H1 (cell line): ENCODE data around the gene F2. TPM values are rescaled to one million over a fixed set of nuclear protein-coding genes. Genes with fewer than 3 reads are reported as not detected.

Experiments
- CTCF ChIA-PET: fragments of 300-600 bp; sonication (Branson Sonifier 250); formaldehyde crosslinking; loops from one replicate; lab custom pipeline; 2021; ENCODE audit not compliant: partially characterized antibody; lab: Charles Lee
- POLR2A ChIA-PET: fragments of 300-600 bp; sonication (Branson Sonifier 250); formaldehyde crosslinking; loops from one replicate; lab custom pipeline; 2021; ENCODE audit warnings: inconsistent platforms; ENCODE audit not compliant: partially characterized antibody; lab: Charles Lee
- DNase-seq, 2 experiments: peaks; one replicate each; pipeline versions ENCODE4 v3.0.0 to v3.0.0-alpha.2; 2010 to 2022; ENCODE audit warnings: low spot score in 2 of 2, low read depth in 1 of 2, mixed read lengths in 1 of 2
- FAIRE-seq: peaks from 2 replicates; lab custom pipeline; 2011; peaks lifted over from hg19 to GRCh38; lab: Jason Lieb, UNC
- H2AFZ ChIP-seq: 2 replicates; pipeline ENCODE4 v1.8.1; 2012; ENCODE audit warnings: low read length, inconsistent platforms
- H2AK5ac ChIP-seq: 2 replicates; pipeline ENCODE4 v1.6.1; 2013; ENCODE audit warnings: low read depth, low read length
- H2BK120ac ChIP-seq: replicated peaks from 2 replicates; pipeline ENCODE3; 2013; ENCODE audit warnings: low read depth, low read length, inconsistent platforms
- H2BK12ac ChIP-seq: 2 replicates; pipeline ENCODE4 v1.6.1; 2013; ENCODE audit warnings: low read depth, low read length
- H2BK15ac ChIP-seq: 2 replicates; pipeline ENCODE4 v1.6.1; 2013; ENCODE audit warnings: low read length
- H2BK20ac ChIP-seq: 2 replicates; pipeline ENCODE4 v1.6.1; 2013; ENCODE audit warnings: low read length
- H2BK5ac ChIP-seq: 2 replicates; pipeline ENCODE4 v1.6.1; 2013; ENCODE audit warnings: low read depth, low read length
- H3K14ac ChIP-seq: 2 replicates; pipeline ENCODE4 v1.6.1; 2013; ENCODE audit warnings: inconsistent platforms; ENCODE audit not compliant: insufficient read length
- H3K18ac ChIP-seq: 2 replicates; pipeline ENCODE4 v1.6.1; 2013; ENCODE audit warnings: low read length; ENCODE audit errors: extremely low read depth
- H3K23ac ChIP-seq: 2 replicates; pipeline ENCODE4 v1.6.1; 2013; ENCODE audit warnings: inconsistent platforms; ENCODE audit not compliant: insufficient read length
- H3K23me2 ChIP-seq: 2 replicates; pipeline ENCODE4 v1.6.1; 2013; ENCODE audit warnings: low read depth, low read length
- H3K27ac ChIP-seq: 2 replicates; pipeline ENCODE4 v1.6.1; 2011; ENCODE audit warnings: low read depth, low read length, inconsistent platforms
- H3K27me3 ChIP-seq, 4 experiments: replicated peaks in 1 of 4; 1 replicate in 1 of 4; 2 replicates in 3 of 4; pipeline versions ENCODE4 v1.6.1 to v1.8.1; 2011 to 2013; ENCODE audit warnings: low read length in 3 of 4, mild to moderate bottlenecking in 3 of 4, inconsistent platforms in 2 of 4, mixed read lengths in 2 of 4, moderate library complexity in 1 of 4; ENCODE audit not compliant: control insufficient read depth in 3 of 4, insufficient read depth in 3 of 4; ENCODE audit errors: extremely low read depth in 1 of 4
- H3K36me3 ChIP-seq, 4 experiments: 2 replicates each; pipeline versions ENCODE4 v1.6.1 to v1.8.1; 2011 to 2013; ENCODE audit warnings: mild to moderate bottlenecking in 4 of 4, low read length in 3 of 4, moderate library complexity in 2 of 4, control low read depth in 1 of 4, inconsistent platforms in 1 of 4; ENCODE audit not compliant: insufficient read depth in 4 of 4, control insufficient read depth in 2 of 4
- H3K4ac ChIP-seq: replicated peaks from 2 replicates; pipeline ENCODE3; 2013; ENCODE audit warnings: low read length, low read depth, mixed read lengths, inconsistent platforms; ENCODE audit not compliant: insufficient read length
- H3K4me1 ChIP-seq, 4 experiments: replicated peaks in 1 of 4; 1 replicate in 1 of 4; 2 replicates in 3 of 4; pipeline versions ENCODE4 v1.6.1 to v1.8.1; 2011 to 2013; ENCODE audit warnings: low read length in 3 of 4, inconsistent platforms in 2 of 4, mixed read lengths in 1 of 4; ENCODE audit not compliant: insufficient read depth in 4 of 4, control insufficient read depth in 3 of 4
- H3K4me2 ChIP-seq, 2 experiments: 2 replicates each; pipeline versions ENCODE4 v1.6.1 to v1.8.1; 2011 to 2013; ENCODE audit warnings: low read depth in 2 of 2, low read length in 2 of 2, control low read depth in 1 of 2, inconsistent platforms in 1 of 2, mild to moderate bottlenecking in 1 of 2; ENCODE audit not compliant: insufficient read depth in 1 of 2
- H3K4me3 ChIP-seq, 4 experiments: fragments of 200-600, 300-600 bp in 1 of 4; sonication (generic), shearing (Covaris generic), sonication (Bioruptor Twin) in 1 of 4; 2 replicates each; pipeline versions ENCODE4 v1.5.1 to v1.8.1; 2011 to 2016; ENCODE audit warnings: low read length in 4 of 4, low read depth in 3 of 4, control low read depth in 2 of 4, inconsistent platforms in 2 of 4, mild to moderate bottlenecking in 2 of 4, mixed read lengths in 1 of 4, moderate library complexity in 1 of 4; ENCODE audit not compliant: insufficient read depth in 2 of 4; ENCODE audit errors: extremely low read depth in 1 of 4
- H3K56ac ChIP-seq: replicated peaks from 2 replicates; pipeline ENCODE3; 2013; ENCODE audit warnings: low read depth, mild to moderate bottlenecking, mixed read lengths, low read length, inconsistent platforms; ENCODE audit not compliant: insufficient read length
- H3K79me1 ChIP-seq: 2 replicates; pipeline ENCODE4 v1.6.1; 2013; ENCODE audit warnings: low read depth, low read length, control low read depth
- H3K79me2 ChIP-seq, 2 experiments: 2 replicates each; pipeline versions ENCODE4 v1.6.1 to v1.8.1; 2012 to 2013; ENCODE audit warnings: low read length in 2 of 2, mild to moderate bottlenecking in 2 of 2, inconsistent platforms in 1 of 2; ENCODE audit not compliant: insufficient read depth in 2 of 2, control insufficient read depth in 1 of 2
- H3K9ac ChIP-seq, 4 experiments: replicated peaks in 1 of 4; 1 replicate in 1 of 4; 2 replicates in 3 of 4; pipeline versions ENCODE4 v1.6.1 to v1.8.1; 2011 to 2013; ENCODE audit warnings: low read depth in 3 of 4, low read length in 3 of 4, control low read depth in 2 of 4, mild to moderate bottlenecking in 2 of 4, moderate library complexity in 2 of 4, inconsistent platforms in 1 of 4; ENCODE audit errors: extremely low read depth in 1 of 4
- H3K9me3 ChIP-seq, 2 experiments: 2 replicates each; pipeline versions ENCODE4 v1.6.1 to v1.8.1; 2012 to 2013; ENCODE audit warnings: mild to moderate bottlenecking in 2 of 2, moderate library complexity in 2 of 2, control low read depth in 1 of 2, inconsistent platforms in 1 of 2, low read depth in 1 of 2, low read length in 1 of 2, mixed read lengths in 1 of 2; ENCODE audit not compliant: insufficient read depth in 2 of 2
- H4K20me1 ChIP-seq, 2 experiments: replicated peaks in 1 of 2; 2 replicates each; pipeline versions ENCODE3 to v1.8.1; 2011 to 2013; ENCODE audit warnings: inconsistent platforms in 2 of 2, low read length in 2 of 2, mild to moderate bottlenecking in 1 of 2; ENCODE audit not compliant: insufficient read depth in 2 of 2, control insufficient read depth in 1 of 2
- H4K5ac ChIP-seq: 2 replicates; pipeline ENCODE4 v1.6.1; 2013; ENCODE audit warnings: low read length, low read depth, mixed read lengths, inconsistent platforms; ENCODE audit not compliant: insufficient read length
- H4K8ac ChIP-seq: 2 replicates; pipeline ENCODE4 v1.8.0; 2013; ENCODE audit warnings: mild to moderate bottlenecking, moderate library complexity, low read length, inconsistent platforms; ENCODE audit not compliant: insufficient read depth; ENCODE audit errors: extremely low read depth
- H4K91ac ChIP-seq: replicated peaks from 2 replicates; pipeline ENCODE3; 2013; ENCODE audit warnings: low read length, mixed read lengths, inconsistent platforms; ENCODE audit not compliant: insufficient read length
- CBX8 ChIP-seq: fragments of 300-800, 300-1000 bp; sonication (generic); IDR thresholded peaks from 2 replicates; pipeline ENCODE4 v1.7.1; 2016; ENCODE audit warnings: low read depth, low read length, borderline replicate concordance
- KDM4A ChIP-seq: IDR thresholded peaks from one replicate; pipeline ENCODE4 v1.7.1; 2012; ENCODE audit warnings: low read depth, mild to moderate bottlenecking, moderate library complexity, low read length, inconsistent platforms; ENCODE audit not compliant: severe bottlenecking
- WGBS, 2 experiments: shearing (Covaris generic) in 1 of 2; methylation state at CpG; one replicate each; pipeline versions ENCODE4 v1.1.6 to v1.1.7; 2013 to 2015; ENCODE audit warnings: low lambda C conversion rate in 2 of 2, mixed read lengths in 2 of 2, inconsistent platforms in 1 of 2, low coverage in 1 of 2, missing lambda C conversion rate in 1 of 2; ENCODE audit not compliant: insufficient replicate concordance in 2 of 2, insufficient coverage in 1 of 2, insufficient read length in 1 of 2; ENCODE audit errors: extremely low coverage in 1 of 2, missing lambda C conversion rate in 1 of 2; 5-methylcytosine and 5-hydroxymethylcytosine counted together
- polyA plus RNA-seq, 7 experiments: library from polyadenylated mRNA; depleted of rRNA in 3 of 7; stranded (reverse) in 5 of 7; unstranded in 2 of 7; fragments of >200 nt in 5 of 7; fragments of 200-250 nt in 2 of 7; gene quantifications; 1 replicate in 5 of 7; 2 replicates in 1 of 7; 4 replicates in 1 of 7; pipeline versions ENCODE4 v1.2.1 to v1.2.3, GENCODE V29; 2011 to 2013; ENCODE audit warnings: missing spikeins in 2 of 7, mixed read lengths in 2 of 7
- total RNA-seq: library from RNA; stranded (reverse); fragmentation: NEBNext Ultra II Directional; extraction: Animal tissue kit (Norgen Biotek cat#: 25700); gene quantifications from 2 replicates; pipeline ENCODE4 v1.2.1, GENCODE V29; 2021

F2 gene
- total and polyA plus RNA-seq, 2 of the 8 experiments (the other 6 are each of a cell fraction or from before 2014, with no cell fraction given): 0.11 TPM; not detected in 1

- no peak for DNase-seq
- H3K14ac ChIP-seq: no peak overlapping the region
- no peak overlapping the region for H2AK5ac ChIP-seq
- CTCF ChIA-PET: no interaction called here
- no peaks in the 10 kb centered on the region for H4K20me1 ChIP-seq
- H3K9me3 ChIP-seq: no peaks in the 10 kb centered on the region
- WGBS, 2 experiments: 85% methylated on average over 1 of the region's 1 CpG; no CpG with 5 or more reads in 1 of the 2 experiments
- H2BK15ac ChIP-seq: no peak overlapping the region
- H3K23ac ChIP-seq: no peak overlapping the region
- no peaks in the 10 kb centered on the region for H3K27me3 ChIP-seq
- H4K91ac ChIP-seq: no peak overlapping the region
- no peak overlapping the region for H3K27ac ChIP-seq
- no peak overlapping the region for H3K4ac ChIP-seq
- H3K79me2 ChIP-seq: no peaks in the 10 kb centered on the region
- no peak overlapping the region for H4K8ac ChIP-seq
- no peak overlapping the region for H2BK20ac ChIP-seq
- no peak overlapping the region for H2BK120ac ChIP-seq
- no peaks in the 10 kb centered on the region for H3K23me2 ChIP-seq
- H3K79me1 ChIP-seq: no peaks in the 10 kb centered on the region
- H3K56ac ChIP-seq: no peak overlapping the region
- no peak overlapping the region for H3K18ac ChIP-seq
- no peak overlapping the region for H2AFZ ChIP-seq
- no peak overlapping the region for H3K9ac ChIP-seq
- no peak for FAIRE-seq
- no peaks in the 10 kb centered on the region for H3K4me1 ChIP-seq
- no peak overlapping the region for H2BK12ac ChIP-seq
- POLR2A ChIA-PET: interaction anchor here (0.6 to 1.6 kb wide), 2 partner anchors 14 to 61 kb away, joined by 3 read pairs; partner anchors contain the start of gene F2
- TF ChIP-seq KDM4A (no peak), CBX8 (no peak)
- no peak overlapping the region for H2BK5ac ChIP-seq
- H3K36me3 ChIP-seq: no peaks in the 10 kb centered on the region
- no peak overlapping the region for H4K5ac ChIP-seq
- H3K4me2 ChIP-seq: no peak overlapping the region
- no peak overlapping the region for H3K4me3 ChIP-seq
These were observed 14.2 kb downstream of the F2 start for GRCh38 chr11:46733234-46733633.
